HG03521 (cell line): Measurements from ENCODE around the gene CELSR2.
"Not testable (repeated sequence)": the region's sequence is repeated elsewhere in the genome, so short reads cannot be mapped to it uniquely, and the experiment has no call there.

Experiments
- ATAC-seq: cut with Tn5 transposase; IDR thresholded peaks from one replicate; pipeline ENCODE4 v1.9.1; 2021; ENCODE audit warnings: mild to moderate bottlenecking, moderate library complexity; ENCODE audit not compliant: unreplicated experiment

CELSR2 gene

DNA sequence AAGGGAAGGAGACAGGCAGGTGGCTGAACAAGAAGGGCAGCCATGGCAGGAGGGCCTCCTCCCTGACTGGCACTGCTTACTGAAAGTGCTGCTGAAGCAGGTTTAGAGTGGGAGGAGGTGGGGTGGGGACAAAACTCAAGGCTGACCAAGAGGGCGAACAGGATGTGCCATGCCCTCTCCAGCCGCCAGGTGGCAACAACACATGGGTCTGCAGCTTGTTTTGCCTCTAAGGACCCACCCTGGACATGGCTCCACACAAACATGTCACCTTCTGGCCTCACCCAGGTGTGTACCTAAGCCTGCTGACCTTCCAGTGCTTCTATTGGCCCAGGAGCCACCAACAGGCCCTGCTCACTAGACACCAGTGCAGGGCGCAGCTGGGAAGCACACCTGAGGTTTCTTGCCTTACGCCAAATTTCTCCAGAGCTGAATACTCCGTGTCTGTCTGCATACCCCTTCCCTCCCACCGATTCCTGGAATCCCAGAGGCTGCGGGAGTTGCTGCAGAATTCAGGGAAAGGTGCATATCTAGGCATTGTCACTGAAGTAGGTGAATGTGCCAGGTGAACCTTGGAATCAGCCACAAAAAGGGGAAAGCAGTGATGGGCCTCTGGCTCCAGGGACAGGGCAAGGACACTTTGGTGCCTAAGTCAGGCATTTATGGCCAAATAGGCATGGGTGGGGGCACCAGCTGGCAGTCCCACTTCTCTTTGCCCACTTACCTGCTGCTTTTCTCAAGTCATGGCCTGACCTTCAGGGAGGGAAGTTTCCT, 28.3 kb downstream of the CELSR2 start:
- peak; percentile 81 for ATAC-seq

GRCh38 chr1:109279615-109280278, 30.4 kb downstream of the CELSR2 start:
- ATAC-seq: no peak

DNA sequence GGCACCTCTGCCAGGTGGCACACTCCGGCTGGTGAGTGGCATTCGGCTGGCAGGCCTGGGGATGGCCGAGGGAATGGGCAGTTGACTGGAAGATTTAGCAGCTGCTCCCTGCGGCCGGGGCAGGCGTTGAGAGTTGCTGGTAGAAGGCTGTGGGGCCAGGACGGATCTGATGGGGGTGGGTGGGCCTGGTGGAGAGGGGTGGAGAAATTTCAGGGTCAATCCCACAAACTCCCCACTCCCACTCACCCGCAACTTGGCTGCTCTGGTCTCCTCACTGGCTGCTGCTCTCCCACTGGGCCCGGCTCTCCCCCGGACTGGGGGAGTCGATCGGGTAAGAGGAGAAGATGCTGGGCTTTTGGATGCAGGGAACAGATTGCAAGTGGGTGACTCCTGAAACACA, 31.5 kb downstream of the CELSR2 start:
- no peak for ATAC-seq

- no peak for ATAC-seq
Observed at GRCh38 chr1:109281680-109282496, 32.5 kb downstream of the CELSR2 start.

GRCh38 chr1:109282497-109282951, 33.2 kb downstream of the CELSR2 start:
- ATAC-seq: no peak

DNA sequence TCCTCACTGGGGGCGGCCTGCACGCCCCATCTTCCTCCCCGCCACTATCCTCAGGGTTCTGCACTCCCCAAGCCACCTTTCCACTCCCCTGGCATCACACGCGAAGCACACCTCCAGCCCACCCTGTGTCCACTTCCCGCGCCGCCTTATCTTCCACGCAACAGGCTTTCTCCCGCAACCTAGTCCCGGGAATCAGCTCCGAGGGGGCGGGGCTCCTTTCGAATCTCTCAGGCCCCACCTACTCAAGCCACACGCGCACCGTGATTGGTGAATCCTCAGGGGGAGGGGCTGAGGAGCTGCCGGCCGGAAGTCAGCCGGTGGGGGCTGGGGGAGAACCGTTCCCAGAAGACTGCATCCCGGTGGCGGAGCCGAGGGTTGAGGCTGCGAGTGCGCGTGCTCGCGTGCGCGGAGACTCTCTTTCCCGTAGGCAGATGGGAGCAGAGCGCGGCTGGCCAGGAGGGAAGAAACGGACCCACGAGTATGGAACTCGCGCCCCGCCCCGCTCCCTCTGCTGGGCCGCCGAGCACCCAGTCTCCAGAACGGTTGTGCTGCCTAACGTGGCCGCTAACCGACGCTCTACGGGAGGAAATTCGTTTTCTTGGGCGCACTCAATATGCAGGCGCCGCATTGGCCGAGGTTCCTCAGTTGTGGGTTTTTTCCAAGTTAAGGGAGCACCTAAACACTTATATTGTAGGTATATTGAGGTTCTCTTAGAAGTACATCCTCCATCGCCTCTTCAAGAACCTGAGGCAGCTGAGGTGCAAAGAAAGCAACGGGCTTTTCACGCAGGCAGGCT, 33.8 kb downstream of the CELSR2 start, which contains the start of gene PSRC1:
PSRC1 (minus strand) TSS at position 194 of the 796 bp plus-strand sequence.
- ATAC-seq: peak; percentile 83

- peak; percentile 23 for ATAC-seq
Observed at GRCh38 chr1:109283748-109284600, 34.6 kb downstream of the CELSR2 start.

GRCh38 chr1:109286762-109287161, 37.4 kb downstream of the CELSR2 start:
- not testable (repeated sequence) for ATAC-seq

DNA sequence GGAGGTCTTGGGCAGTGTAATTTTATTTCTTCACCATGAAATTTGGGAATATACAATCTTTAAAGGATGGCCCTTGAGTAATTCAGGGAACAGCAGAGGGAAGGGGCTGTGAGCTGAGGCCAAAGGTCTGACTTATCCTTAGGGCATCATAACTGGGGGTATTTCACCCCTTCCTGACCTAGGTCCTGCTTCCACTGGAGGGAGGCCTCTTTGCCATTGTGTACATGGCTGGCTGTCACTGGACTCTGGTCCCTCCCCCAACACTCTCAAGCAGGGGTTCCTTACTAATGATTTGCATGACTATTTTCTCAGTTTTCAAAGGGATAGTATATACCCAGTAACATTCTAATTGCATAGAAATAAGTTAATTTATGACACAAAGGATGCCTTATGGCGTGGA, 40.8 kb downstream of the CELSR2 start:
- no peak for ATAC-seq

DNA sequence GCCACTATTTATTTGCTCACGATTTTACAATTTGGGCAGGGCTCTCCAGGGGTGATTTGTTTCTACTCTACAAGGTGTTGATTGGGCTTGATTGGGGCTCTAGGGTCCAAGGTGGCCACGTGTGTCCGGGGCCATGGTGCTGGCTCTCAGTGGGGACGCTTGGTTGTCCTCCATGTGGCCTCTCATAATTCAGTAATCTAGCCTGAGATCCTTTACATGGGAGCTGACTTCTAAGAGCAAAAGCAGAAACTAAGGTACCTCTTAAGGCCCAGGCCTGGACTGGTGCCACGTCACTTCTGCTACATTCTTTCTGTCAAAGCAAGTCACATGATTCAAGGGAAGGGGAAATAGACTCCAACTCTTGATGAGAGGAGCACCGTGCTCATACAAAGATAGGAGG, 41.7 kb downstream of the CELSR2 start:
- no peak for ATAC-seq

DNA sequence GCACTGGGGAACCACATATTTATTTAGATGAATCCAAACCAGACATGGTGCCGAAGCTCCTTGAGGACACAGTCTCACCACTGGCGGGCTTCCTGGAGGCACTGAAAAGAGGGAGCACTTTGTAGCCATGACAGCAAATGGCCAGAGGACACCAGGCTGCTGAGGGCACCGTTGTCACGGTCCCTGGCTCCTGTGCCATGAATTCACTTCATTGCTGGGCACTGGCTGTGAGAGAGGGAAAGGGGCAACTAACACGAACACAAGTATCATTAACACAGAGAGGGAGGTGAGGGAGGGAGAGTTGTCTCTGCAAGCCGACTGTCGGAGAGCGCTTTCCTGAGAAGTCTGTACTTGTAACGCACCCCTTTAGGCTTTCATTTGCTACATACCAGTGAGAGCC, 43.0 kb downstream of the CELSR2 start:
- no peak for ATAC-seq

DNA sequence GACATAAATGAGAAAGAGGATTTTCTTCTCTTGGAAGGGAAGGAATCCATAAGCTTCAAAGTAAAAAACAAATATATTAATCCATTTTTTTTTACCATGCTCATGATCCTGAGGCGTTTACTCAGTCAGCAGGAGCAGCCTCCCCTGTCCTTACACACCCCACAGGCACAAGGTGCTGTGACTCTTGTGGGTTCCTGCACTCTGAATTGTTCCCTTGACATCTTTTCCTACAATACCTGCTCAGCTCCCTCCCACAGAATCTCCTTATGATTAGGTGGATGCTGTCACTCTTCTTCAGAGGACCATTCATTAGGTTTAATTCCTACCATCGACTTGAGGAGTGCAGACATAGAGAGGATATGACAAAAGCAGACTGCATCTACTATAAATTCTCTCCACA, 43.7 kb downstream of the CELSR2 start:
- no peak for ATAC-seq

- ATAC-seq: no peak
Observed at GRCh38 chr1:109294481-109294880, 45.1 kb downstream of the CELSR2 start.

DNA sequence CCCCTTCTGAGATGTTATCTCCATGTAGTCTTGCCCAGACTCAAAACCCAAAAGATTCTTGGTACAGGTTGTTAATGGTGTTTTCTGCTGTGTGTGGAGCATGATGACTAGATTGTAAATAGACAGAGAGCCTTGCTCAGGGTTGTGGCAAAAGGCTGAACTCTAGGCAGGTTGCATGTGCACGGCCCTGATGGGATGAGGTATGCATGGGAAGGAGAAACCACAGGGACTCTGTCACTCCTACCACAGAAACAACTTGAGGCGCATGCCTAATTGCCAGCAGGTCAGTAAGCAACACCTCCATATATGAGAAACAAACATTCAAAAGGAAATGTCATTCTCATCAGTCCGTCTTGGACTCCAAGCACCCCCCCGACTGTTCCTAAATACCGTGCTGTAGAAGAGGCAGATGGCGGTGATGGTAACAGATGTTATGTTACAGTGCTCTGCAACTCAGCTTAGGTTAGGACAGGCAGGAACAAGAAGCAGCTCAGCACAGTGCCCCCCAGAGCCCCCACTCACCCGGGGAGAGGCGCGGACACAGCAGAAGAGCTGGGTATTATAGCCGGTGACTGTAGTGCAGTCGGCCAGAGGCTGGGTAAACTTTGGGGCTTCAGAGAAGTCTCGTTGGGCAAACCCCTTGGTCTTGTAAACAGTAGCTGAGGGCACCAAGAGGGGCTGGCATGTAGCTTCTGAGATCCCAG, 46.5 kb downstream of the CELSR2 start:
- ATAC-seq: no peak

GRCh38 chr1:109296782-109297181, 47.4 kb downstream of the CELSR2 start:
- no peak for ATAC-seq

DNA sequence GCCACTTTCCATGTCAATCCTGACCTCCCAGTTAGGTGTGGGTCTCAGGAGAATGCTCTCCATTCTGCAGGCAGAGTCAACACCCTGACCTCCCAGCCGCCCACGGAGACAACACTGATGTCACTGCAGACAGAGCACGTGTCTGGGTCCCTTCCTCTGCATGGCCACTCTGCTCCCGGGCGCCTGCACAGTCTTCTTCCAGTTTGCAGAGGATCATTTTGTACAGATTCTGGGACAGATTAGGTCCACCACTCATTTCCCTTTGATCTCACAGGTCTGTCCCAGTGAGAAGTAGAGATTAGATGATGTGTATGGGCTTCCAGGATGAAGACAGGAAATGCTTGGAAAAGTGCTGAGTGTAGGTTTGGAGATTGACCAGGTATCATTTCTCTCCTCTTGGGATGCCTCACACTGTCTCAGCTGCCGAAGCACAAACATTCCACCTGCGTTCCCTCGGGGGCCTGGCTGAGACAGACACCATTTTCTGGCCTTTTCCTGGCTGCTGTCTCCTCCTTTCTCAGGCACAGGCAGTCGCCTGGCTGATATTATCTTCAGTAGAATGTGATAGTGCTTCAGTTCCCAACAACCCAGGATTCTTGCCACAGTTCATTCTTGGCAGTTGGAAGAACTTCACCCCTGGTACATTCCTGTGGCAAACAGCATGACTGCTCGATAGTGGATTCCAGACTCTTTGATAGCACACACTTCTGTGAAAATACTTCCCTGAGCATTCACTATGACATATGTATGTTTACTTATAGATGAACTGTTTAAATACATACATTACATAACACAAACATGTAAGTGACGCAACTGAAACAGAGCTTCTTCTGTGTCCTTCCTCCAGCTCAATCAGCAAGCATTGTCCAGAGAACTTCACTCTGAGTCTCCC, 49.6 kb downstream of the CELSR2 start:
- ATAC-seq: no peak

- ATAC-seq: no peak
Observed at GRCh38 chr1:109299558-109300343, 50.4 kb downstream of the CELSR2 start.
